ENCODE results near the gene PARP1.

GRCh38 chr1:226406401-226406881 lies 1.5 kb downstream of the PARP1 start:
- no peak for TF ChIP-seq CTCF (IDR thresholded peaks at IDR 0.05)
- TF ChIP-seq POLR2A (IDR thresholded peaks at IDR 0.05), result no peak
